ENCODE data around the gene TCF23.

The TCF23 gene

GRCh38 chr2:27128668-27129571 is 19.9 kb upstream of the TCF23 start:
- DNase-seq (ENCODE audit: low read depth, low spot score), result no peak

- no peak for DNase-seq (ENCODE audit: low read depth, low spot score)
Measured at GRCh38 chr2:27130396-27130795, 18.4 kb upstream of the TCF23 start.

- no peak for DNase-seq (ENCODE audit: low read depth, low spot score)
Measured at GRCh38 chr2:27131429-27131828, 17.4 kb upstream of the TCF23 start.

GRCh38 chr2:27133195-27133875 is 15.5 kb upstream of the TCF23 start:
- no peak for DNase-seq (ENCODE audit: low read depth, low spot score)

- DNase-seq (ENCODE audit: low read depth, low spot score), result peak; percentile 90
Measured at GRCh38 chr2:27133905-27134780, 14.7 kb upstream of the TCF23 start, which contains the start of gene PREB. TSS of gene PREB (minus strand) at chr2:27134636. CDS start at chr2:27134421, 215 bp downstream.

- no peak for DNase-seq (ENCODE audit: low read depth, low spot score)
Measured at GRCh38 chr2:27134781-27135477, 13.9 kb upstream of the TCF23 start.

- DNase-seq (ENCODE audit: low read depth, low spot score), result no peak
Measured at GRCh38 chr2:27135478-27135955, 13.3 kb upstream of the TCF23 start.

GRCh38 chr2:27136751-27137150 is 12.1 kb upstream of the TCF23 start:
- DNase-seq (ENCODE audit: low read depth, low spot score), result no peak

GRCh38 chr2:27137322-27137935 is 11.4 kb upstream of the TCF23 start:
- no peak for DNase-seq (ENCODE audit: low read depth, low spot score)

GRCh38 chr2:27138111-27138510 is 10.7 kb upstream of the TCF23 start:
- DNase-seq (ENCODE audit: low read depth, low spot score), result no peak

- DNase-seq (ENCODE audit: low read depth, low spot score), result no peak
Measured at GRCh38 chr2:27139310-27139709, 9.5 kb upstream of the TCF23 start, which contains the start of gene PRR30. TSS of gene PRR30 (minus strand) at chr2:27139410. CDS start at chr2:27138329, 1,081 bp downstream.

GRCh38 chr2:27143285-27143684 is 5.5 kb upstream of the TCF23 start:
- DNase-seq (ENCODE audit: low read depth, low spot score), result no peak

- DNase-seq (ENCODE audit: low read depth, low spot score), result no peak
Measured at GRCh38 chr2:27145682-27146081, 3.1 kb upstream of the TCF23 start.

GRCh38 chr2:27147935-27148334 is 869 bp upstream of the TCF23 start:
- no peak for DNase-seq (ENCODE audit: low read depth, low spot score)

GRCh38 chr2:27149570-27150405 is 984 bp downstream of the TCF23 start:
- no peak for DNase-seq (ENCODE audit: low read depth, low spot score)

- DNase-seq (ENCODE audit: low read depth, low spot score), result no peak
Measured at GRCh38 chr2:27150639-27151230, 1.9 kb downstream of the TCF23 start.

GRCh38 chr2:27152102-27152795 is 3.4 kb downstream of the TCF23 start:
- DNase-seq (ENCODE audit: low read depth, low spot score), result no peak

GRCh38 chr2:27152796-27153464 is 4.1 kb downstream of the TCF23 start:
- no peak for DNase-seq (ENCODE audit: low read depth, low spot score)
